SK-N-SH treated with all-trans-retinoic acid at 6 μM for 48 hours (cell line): ENCODE data around the gene RFX3.

Experiments
- CSDC2 ChIP-seq: fragments of 250-450 bp; sonication (Bioruptor Pico); IDR thresholded peaks from 2 replicates; pipeline ENCODE4 v1.5.0; 2020; ENCODE audit warnings: mild to moderate bottlenecking, moderate library complexity
- GLIS3 ChIP-seq: fragments of 250-450 bp; sonication (Bioruptor Pico); IDR thresholded peaks from 2 replicates; pipeline ENCODE4 v1.5.0; 2020; ENCODE audit warnings: mild to moderate bottlenecking, moderate library complexity
- TSHZ2 ChIP-seq: fragments of 250-450 bp; sonication (Bioruptor Pico); IDR thresholded peaks from 2 replicates; pipeline ENCODE4 v1.5.0; 2020; ENCODE audit warnings: mild to moderate bottlenecking, moderate library complexity

GRCh38 chr9:3296536-3296935, 229.3 kb downstream of the RFX3 start:
- TF ChIP-seq CSDC2 (CRISPR knock-in tag): no peak
- no peak for TF ChIP-seq GLIS3
- no peak for TF ChIP-seq TSHZ2 (CRISPR knock-in tag)
